ENCODE measurements around the gene ZNF45. TPM values are rescaled to one million over a fixed set of nuclear protein-coding genes. Genes with fewer than 3 reads are reported as not detected.
"Not testable (repeated sequence)": the region's sequence is repeated elsewhere in the genome, so short reads cannot be mapped to it uniquely, and the experiment has no call there.

ZNF45 gene
- polyA plus RNA-seq, 1 of the 3 experiments (the other 2 are of a cell fraction) = 9.7 TPM

DNA sequence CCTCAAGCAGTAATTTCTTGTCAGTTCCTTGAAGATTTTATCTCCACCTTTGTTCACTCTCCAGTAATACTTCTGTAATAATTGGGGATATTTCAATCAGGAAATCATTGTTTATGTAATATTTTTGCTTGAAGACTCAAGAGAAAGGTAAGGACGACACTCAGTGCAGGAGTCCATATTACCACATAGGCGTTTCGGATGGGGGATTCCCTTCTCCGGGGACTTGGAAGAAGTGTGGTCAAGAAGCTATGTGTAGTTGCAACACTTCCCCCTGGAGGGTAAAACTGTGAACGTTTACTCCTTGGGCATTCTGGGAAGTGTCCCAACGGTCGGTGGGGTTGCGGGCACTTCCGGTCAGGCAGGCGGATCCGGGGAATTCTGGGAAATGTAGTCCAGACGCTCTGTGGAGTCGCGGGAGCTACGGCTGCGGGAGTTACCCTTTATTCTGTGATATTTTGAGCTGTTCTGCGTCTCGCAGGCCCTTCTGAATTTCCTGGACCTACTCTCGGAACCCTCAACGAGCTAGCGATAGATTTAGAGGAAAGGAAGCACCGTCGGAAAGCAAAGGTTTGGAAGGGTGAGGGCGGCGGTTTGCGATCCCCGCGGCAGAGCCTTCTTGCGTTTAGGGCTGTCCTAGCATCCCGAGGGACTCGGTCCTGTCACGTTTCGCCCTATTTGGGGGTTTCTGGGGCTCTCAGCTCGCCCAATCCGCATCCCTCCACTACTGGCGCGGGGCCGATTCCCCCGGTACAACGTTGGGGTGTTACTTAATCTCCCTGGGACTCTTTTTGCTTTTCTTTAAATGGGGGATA is 16.0 kb upstream of the ZNF45 start, which contains the start of gene ZNF221 (continued):
- TF ChIP-seq SMC3 (IDR thresholded peaks at IDR 0.05; ENCODE audit: low read depth, low read length) (no peak), NRF1 (IDR thresholded peaks at IDR 0.05; ENCODE audit: low read depth, low read length) (no peak), RCOR1 (IDR thresholded peaks at IDR 0.05; ENCODE audit: low read length) (0 out of 2 replicates have a peak, but pooled peaks have one; percentile 35), TAF1 (IDR thresholded peaks at IDR 0.05; ENCODE audit: borderline replicate concordance, low read depth, low read length) (no peak; the same call in 1 of the 2 replicates), RAD21 (IDR thresholded peaks at IDR 0.05; ENCODE audit: low read length) (peak; percentile 35; the same call in 1 of the 2 replicates), TEAD4 (IDR thresholded peaks at IDR 0.05; ENCODE audit: borderline replicate concordance, insufficient read depth) (no peak), MXI1 (IDR thresholded peaks at IDR 0.05; ENCODE audit: low read depth, low read length) (no peak), YY1 (IDR thresholded peaks at IDR 0.05; ENCODE audit: low read depth) (no peak; the same call in 1 of the 2 replicates), NFIC (IDR thresholded peaks at IDR 0.05; ENCODE audit: borderline replicate concordance) (no peak), RFX5 (IDR thresholded peaks at IDR 0.05; ENCODE audit: low read length) (no peak), RXRA (IDR thresholded peaks at IDR 0.05; ENCODE audit: borderline replicate concordance, low read depth) (no peak), FOXJ3 (CRISPR knock-in tag; IDR thresholded peaks at IDR 0.05) (no peak), ELF1 (IDR thresholded peaks at IDR 0.05) (peak; percentile 91), POLR2AphosphoS5 (IDR thresholded peaks at IDR 0.05; ENCODE audit: low read depth, low read length) (peak; percentile 38; the same call in 1 of the 2 replicates)
- TF ChIP-seq, protein P1, sequence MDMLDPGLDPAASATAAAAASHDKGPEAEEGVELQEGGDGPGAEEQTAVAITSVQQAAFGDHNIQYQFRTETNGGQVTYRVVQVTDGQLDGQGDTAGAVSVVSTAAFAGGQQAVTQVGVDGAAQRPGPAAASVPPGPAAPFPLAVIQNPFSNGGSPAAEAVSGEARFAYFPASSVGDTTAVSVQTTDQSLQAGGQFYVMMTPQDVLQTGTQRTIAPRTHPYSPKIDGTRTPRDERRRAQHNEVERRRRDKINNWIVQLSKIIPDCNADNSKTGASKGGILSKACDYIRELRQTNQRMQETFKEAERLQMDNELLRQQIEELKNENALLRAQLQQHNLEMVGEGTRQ (IDR thresholded peaks at IDR 0.05; ENCODE audit: borderline replicate concordance, low read depth, low read length) = no peak
- TF ChIP-seq, protein P2, sequence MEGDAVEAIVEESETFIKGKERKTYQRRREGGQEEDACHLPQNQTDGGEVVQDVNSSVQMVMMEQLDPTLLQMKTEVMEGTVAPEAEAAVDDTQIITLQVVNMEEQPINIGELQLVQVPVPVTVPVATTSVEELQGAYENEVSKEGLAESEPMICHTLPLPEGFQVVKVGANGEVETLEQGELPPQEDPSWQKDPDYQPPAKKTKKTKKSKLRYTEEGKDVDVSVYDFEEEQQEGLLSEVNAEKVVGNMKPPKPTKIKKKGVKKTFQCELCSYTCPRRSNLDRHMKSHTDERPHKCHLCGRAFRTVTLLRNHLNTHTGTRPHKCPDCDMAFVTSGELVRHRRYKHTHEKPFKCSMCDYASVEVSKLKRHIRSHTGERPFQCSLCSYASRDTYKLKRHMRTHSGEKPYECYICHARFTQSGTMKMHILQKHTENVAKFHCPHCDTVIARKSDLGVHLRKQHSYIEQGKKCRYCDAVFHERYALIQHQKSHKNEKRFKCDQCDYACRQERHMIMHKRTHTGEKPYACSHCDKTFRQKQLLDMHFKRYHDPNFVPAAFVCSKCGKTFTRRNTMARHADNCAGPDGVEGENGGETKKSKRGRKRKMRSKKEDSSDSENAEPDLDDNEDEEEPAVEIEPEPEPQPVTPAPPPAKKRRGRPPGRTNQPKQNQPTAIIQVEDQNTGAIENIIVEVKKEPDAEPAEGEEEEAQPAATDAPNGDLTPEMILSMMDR (IDR thresholded peaks at IDR 0.05) = peak; percentile 43
- TF ChIP-seq, protein P3, sequence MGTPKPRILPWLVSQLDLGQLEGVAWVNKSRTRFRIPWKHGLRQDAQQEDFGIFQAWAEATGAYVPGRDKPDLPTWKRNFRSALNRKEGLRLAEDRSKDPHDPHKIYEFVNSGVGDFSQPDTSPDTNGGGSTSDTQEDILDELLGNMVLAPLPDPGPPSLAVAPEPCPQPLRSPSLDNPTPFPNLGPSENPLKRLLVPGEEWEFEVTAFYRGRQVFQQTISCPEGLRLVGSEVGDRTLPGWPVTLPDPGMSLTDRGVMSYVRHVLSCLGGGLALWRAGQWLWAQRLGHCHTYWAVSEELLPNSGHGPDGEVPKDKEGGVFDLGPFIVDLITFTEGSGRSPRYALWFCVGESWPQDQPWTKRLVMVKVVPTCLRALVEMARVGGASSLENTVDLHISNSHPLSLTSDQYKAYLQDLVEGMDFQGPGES (IDR thresholded peaks at IDR 0.05; ENCODE audit: low read depth, low read length) = no peak
- TF ChIP-seq, protein P4, sequence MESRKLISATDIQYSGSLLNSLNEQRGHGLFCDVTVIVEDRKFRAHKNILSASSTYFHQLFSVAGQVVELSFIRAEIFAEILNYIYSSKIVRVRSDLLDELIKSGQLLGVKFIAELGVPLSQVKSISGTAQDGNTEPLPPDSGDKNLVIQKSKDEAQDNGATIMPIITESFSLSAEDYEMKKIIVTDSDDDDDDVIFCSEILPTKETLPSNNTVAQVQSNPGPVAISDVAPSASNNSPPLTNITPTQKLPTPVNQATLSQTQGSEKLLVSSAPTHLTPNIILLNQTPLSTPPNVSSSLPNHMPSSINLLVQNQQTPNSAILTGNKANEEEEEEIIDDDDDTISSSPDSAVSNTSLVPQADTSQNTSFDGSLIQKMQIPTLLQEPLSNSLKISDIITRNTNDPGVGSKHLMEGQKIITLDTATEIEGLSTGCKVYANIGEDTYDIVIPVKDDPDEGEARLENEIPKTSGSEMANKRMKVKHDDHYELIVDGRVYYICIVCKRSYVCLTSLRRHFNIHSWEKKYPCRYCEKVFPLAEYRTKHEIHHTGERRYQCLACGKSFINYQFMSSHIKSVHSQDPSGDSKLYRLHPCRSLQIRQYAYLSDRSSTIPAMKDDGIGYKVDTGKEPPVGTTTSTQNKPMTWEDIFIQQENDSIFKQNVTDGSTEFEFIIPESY (IDR thresholded peaks at IDR 0.05; ENCODE audit: borderline replicate concordance, low read depth) = peak; percentile 63; the same call in 1 of the 2 replicates
- TF ChIP-seq, protein P5, sequence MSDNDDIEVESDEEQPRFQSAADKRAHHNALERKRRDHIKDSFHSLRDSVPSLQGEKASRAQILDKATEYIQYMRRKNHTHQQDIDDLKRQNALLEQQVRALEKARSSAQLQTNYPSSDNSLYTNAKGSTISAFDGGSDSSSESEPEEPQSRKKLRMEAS (IDR thresholded peaks at IDR 0.05; ENCODE audit: low read depth) = peak; percentile 87

DNA sequence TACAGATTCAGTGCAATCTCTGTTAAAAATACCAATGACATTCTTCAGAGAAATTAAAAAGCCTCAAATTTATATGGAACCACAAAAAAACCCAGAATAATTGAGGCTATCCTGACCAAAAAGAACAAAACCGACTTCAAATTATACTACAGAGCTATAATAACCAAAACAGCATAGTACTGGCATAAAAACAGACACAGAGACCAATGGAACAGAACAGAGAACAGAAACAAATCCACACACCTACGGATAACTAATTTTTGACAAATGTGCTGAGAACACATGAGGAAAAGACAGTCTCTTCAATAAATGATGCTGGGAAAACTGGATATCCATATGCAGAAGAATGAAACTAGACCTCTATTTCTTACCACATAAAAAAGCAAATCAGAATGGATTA is 14.7 kb upstream of the ZNF45 start:
- H2AFZ ChIP-seq (ENCODE audit: low read depth); H3K4me3 ChIP-seq (ENCODE audit: low read depth in 2 of 2, low read length in 1 of 2); POLR2A ChIA-PET; DNase-seq; H3K9me3 ChIP-seq; H3K4me1 ChIP-seq (ENCODE audit: control insufficient read depth in 1 of 2, insufficient read depth in 2 of 2, low read depth in 1 of 2, low read length in 1 of 2); H3K9ac ChIP-seq; H3K9me2 ChIP-seq; H3F3A ChIP-seq (replicated peaks; ENCODE audit: insufficient read depth); H3K4me2 ChIP-seq; H3K79me2 ChIP-seq (ENCODE audit: insufficient read depth); CTCF ChIA-PET; H3K27me3 ChIP-seq (ENCODE audit: insufficient read depth); H3K27ac ChIP-seq (ENCODE audit: low read depth in 2 of 2, low read length in 1 of 2); H3K36me3 ChIP-seq (replicated peaks in 1 of 2; ENCODE audit: control insufficient read depth in 1 of 2, insufficient read depth in 2 of 2, low read length in 1 of 2); H4K20me1 ChIP-seq (ENCODE audit: insufficient read depth): not testable (repeated sequence)
- WGBS (ENCODE audit: low lambda C conversion rate) = 46% methylated on average over 2 of the region's 2 CpGs

DNA sequence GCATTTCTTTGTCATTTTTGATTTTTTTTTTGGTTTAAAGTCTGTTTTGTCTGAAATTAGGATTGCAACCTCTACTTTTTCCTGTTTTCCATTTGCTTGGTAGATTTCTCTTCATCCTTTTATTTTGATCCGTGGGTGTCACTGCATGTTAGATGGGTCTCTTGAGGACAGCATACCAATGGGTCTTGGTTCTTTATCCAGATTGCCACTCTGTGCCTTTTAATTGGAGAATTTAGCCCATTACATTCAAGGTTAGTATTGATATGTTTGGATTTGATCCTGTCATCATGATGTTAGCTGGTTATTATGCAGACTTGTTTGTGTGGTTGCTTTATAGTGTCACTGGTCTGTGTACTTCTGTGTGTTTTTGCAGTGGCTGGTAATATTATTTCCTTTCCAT is 12.3 kb upstream of the ZNF45 start:
- H3K4me3 ChIP-seq (ENCODE audit: low read depth in 2 of 2, low read length in 1 of 2); H2AFZ ChIP-seq (ENCODE audit: low read depth); H3K36me3 ChIP-seq (replicated peaks in 1 of 2; ENCODE audit: control insufficient read depth in 1 of 2, insufficient read depth in 2 of 2, low read length in 1 of 2); H3K9ac ChIP-seq; H3K4me1 ChIP-seq (ENCODE audit: control insufficient read depth in 1 of 2, insufficient read depth in 2 of 2, low read depth in 1 of 2, low read length in 1 of 2); H3K27me3 ChIP-seq (ENCODE audit: insufficient read depth); H3F3A ChIP-seq (replicated peaks; ENCODE audit: insufficient read depth); H4K20me1 ChIP-seq (ENCODE audit: insufficient read depth); H3K9me3 ChIP-seq; H3K27ac ChIP-seq (ENCODE audit: low read depth in 2 of 2, low read length in 1 of 2); H3K4me2 ChIP-seq; H3K79me2 ChIP-seq (ENCODE audit: insufficient read depth); H3K9me2 ChIP-seq; DNase-seq; CTCF ChIA-PET: not testable (repeated sequence)
- 0% methylated on average over 1 of the region's 1 CpG for WGBS (ENCODE audit: low lambda C conversion rate)
- POLR2A ChIA-PET = interaction anchor here (2.0 kb wide), 1 partner anchor 12 kb away, joined by 9 read pairs; the partner anchor contains the start of gene ZNF45

All from SK-N-SH (cell line).